AML-193 (cell line): ENCODE data around the gene WDFY2.

Experiments used
- DNase-seq, 2 experiments: peaks; one replicate each; lab custom pipeline; 2025; lab: John Stamatoyannopoulos, UW

WDFY2 gene

DNA sequence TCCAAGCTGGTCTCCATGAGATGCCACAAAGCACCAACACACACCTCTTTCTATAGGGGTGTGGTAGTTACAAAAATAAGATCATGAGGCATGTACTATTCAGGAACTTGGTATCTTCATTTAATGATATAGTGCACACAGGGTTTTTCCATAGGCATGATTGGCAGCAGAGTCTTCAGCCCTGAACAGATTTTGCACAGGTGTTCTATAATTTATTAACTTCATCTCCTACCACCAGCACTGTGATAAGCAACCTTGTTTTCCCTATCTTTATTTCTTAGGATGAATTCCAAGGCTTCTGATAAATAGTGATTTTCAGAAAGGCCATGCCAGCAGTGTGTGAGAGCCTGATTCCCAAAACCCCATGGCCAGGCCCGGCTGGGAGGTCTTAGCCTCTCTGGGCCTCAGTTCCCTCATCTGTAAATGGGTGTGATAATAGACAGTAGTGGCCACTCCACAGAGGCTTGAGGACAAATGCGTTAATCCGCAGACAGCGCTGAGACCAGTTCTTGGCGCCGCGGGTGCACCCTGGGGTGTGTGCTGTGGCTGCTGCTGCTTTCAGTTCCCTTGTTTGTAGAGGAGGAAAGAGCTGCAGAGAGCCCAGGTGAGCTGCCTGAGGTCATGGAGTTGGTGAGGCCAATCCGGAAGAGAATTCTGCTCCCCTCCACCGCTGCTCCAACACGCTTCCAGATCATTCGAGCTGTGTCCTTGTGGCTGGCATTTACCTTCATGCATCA is 186.6 kb downstream of the WDFY2 start:
- no peak for DNase-seq

DNA sequence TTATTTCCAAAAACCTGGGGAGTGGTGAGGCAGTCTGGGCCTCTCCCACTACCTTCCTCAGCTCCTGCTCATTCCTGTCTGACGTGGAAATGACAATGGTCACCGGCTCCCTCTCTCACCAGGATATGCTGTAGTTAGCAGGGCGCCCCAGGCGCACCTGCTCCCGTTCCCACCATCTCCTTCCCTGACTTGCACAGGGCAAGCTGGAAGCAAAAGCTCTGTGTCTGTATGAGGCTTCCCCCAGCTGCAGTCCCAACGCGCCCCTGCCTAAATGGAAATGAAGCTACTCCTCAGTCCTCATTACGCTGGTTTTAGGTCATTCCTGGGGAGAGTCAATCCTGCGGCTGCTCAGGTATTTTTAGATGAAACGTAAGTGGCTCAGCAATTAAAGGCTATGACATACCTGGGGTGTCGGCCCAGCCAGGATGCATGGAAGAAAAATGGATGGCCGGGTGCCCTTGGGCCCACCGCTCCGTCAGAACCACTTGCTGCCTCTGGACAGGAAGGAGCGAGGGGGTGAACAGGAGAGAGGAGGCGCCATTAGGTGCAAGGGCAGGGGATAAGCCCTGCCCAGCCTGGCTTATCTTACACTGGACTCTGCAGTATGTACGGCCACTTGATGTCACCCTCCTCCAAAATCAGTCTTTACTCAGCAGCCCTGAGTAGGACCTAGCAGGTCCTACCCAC is 187.3 kb downstream of the WDFY2 start:
- no peak for DNase-seq

DNA sequence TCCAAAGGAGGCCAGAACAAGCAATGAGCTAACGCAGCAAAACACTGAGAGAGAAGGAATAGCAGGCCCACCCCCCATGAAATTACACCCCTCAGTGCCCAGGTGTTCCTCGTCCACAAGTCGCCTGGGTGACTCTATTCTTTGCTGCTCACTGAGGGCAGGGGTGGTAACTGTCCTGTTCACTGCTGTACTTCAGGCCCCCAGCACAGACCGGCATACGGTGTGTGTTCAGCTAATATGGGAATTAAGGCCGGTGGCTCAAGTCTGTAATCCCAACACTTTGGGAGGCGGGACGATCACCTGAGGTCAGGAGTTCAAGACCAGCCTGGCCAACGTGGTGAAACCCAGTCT is 187.8 kb downstream of the WDFY2 start:
- no peak for DNase-seq

DNA sequence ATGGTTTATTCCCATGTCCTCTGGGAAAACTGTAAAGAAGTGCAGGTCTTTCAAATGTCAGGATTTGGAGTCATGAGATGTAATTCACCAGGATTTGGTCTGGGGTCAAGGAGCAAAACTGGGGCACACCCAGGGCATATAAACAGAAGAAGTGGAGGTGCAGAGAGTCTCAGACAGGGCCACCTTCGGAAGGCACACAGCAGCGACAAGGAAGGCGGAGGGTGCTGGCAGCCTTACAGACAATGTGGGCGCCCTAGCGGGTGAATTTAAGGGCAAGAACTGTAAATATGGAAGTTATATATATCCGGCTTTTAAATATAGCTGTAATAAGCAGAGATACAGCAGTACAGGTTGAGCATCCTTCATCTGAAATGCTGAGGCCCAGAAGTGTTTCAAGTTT is 188.5 kb downstream of the WDFY2 start:
- no peak for DNase-seq

DNA sequence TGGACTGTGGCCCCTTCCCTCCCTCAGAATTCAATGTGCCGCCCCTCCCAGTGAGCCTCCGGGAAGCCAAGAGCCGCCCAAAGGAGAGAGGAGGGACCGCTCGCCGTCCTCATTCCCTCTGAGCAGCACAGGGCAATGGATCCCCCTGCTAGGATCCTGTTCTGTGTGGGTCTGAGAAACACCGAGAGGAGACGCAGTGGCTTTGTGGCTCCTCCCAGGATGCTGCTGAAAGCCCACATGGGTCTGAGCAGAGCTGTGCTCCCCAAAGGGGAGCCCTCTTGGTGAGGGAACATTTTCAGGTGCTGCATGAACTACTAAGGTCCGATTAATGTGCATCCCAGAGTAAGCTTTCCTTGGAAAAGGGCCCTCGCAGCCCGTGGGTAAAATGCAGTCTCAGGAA is 189.3 kb downstream of the WDFY2 start:
- no peak for DNase-seq

DNA sequence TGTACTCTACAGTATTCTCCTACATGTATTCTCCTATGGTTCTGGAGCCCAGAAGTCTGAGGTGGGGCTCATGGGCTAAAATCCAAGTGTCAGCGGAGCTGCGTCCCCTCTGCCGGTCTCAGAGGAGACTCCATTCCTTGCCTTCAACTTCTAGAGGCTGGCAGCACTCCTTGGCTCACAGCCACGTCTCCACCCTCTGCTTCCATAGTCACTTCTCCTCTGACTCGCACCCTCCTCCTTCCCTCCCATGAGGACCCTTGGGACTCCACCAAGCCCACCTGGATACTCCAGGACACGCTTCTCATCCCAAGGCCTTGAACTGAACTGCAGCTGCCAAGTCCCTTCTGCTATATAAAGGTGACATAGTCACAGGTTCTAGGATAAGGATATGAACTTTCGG is 191.9 kb downstream of the WDFY2 start:
- no peak for DNase-seq

DNA sequence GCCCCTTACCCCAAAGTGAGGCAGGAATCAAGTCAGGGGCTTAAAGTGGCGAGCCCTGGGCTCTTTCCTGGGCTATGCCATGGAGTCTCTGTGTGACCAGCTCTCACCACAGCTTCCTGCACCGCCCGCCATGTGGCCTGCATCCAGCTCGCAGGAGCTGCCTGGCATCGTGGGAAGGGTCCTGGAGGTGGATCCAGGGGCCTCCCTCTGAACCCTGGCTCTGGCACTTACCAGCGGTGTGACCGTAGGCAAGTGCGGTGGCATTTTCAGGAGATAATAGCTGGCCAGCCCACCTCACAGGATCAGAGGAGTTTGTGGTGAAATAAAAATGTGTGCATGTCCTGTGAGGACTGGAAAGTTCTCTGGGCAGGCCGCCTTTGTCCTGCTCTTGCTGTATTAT is 193.7 kb downstream of the WDFY2 start:
- no peak for DNase-seq

DNA sequence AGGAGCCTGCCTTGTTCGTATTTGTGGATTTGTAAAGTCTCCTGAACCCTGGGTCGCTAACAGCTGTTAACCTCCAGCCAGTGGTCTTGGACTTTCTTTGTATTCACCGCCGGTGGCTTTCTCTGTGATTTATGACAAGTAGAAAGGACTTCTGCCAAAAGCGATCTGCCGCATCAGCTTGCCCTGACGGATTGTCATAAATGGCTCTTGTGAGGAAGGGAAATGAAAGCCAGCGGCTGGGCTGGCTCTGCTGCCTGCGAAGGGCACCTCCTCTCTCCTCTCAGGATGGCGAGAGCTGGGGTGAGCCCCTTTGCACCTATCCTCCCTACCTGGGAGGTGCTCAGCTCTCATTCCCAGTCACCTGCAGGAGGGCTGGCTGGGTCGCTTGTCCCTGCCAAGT is 194.1 kb downstream of the WDFY2 start:
- no peak for DNase-seq

DNA sequence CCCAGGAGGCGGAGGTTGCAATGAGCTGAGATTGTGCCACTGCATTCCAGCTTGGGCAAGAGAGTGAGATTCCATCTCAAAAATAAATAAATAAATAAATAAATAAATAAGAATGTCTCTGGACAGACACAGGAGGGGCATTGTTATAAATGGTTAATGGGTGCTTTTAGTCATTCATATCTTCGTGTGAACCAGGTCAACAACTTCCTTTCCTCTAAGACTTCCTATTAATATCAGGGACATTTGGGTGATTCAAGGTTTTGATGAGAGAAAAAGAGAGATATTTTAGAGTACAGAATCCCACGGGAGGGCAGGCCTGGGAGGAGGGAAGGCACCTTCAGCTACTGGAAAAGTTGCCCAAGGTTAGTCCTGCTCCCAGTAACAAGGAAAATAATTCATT is 195.8 kb downstream of the WDFY2 start:
- no peak for DNase-seq

DNA sequence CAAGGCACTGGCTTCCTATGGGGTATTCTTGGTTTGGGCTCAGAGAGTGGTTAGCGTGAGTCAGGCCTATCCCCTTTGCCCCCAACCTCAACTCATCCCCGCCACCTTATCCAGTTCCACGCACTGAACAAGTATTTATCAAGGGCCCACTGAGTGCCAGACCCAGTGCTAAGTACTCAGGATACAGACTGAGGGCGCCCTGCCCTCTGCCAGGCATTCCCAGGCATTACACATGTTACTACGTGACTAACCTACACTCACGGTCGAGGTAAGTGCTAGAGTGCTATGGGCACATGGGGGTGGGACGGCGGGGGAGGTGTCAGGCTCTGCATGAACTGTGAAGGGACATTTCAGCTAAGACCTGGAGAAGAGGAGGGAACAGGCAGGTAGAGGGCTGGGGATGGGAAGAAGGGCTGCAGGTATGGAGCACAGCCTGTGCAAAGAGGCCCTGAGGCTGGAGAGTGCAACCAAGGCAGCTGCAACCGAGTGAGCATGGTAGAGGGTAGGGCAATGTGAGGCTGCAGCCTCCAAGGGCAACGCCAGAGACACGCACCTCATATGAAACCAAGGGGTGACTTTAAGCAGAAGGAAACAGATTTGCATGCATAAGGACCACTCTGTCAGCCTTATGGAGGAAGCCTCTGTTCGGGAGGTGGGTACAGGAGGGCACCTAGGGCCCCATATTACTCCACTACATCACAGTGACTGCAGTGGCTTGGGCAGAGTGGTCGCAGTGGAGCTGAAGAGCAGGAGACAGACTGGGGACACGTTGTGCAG is 197.2 kb downstream of the WDFY2 start:
- peak; percentile 42 to 58 for DNase-seq

DNA sequence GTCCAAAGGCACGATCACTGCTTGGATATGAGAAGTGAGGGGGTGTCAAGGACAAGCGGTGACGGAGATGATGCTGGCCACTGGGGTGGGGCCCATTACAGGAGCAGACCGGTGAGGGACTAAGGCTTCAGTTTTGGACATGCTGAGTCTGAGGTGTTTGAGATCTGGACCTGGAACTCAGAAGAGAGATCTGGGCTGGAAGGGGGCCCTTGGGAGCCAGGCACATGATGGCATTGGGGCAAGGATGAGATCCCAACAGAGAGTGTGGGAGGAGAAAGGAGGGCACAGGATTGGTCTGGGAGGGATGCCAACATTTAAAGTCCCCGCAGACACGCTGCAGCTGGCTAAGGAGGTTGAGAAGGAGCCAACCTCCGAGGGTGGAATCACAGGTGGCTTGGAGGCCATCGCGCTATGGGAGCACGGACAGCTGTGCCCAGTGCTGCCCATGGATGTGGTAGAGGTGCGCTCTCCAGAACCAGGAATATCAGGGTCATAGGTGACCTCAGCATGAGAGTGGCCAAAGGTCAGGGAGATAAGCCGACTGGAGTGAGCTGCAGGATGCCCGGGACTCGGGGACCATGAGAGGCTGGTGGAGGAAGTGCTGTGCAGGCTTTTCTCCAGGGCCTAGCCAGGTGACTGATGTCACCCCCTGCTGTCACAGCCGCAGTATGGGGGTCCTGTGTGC is 197.9 kb downstream of the WDFY2 start:
- DNase-seq, result no peak

DNA sequence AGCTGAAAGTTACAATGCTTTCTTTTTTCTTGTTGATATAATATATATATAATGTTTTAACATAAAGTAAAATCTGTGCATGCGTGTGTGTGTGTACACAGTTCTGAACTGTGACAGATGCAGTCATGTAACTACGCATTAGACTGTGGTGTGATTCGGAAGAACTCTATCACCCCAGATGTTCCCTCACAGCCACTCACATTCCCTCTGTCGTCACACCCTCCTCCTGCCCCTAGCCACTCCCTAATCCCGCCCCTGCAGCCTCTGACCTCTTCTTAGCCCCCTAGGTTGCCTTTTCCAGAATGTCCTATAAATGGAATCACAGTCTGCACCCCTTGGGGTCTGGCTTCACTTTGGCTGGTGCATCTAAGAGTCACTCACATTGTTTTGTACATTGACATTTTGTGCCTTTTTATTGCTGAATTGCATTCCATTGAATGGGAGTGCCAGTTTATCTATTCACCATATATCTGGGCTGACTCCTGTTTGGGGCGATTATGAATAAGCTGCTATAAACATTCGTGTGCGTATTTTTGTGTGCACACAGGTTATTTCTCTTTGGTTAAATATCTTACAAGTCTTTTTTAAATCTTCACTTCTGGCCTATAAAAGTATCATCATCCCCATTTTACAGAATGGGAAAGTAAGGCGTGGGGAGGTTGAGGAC is 199.3 kb downstream of the WDFY2 start:
- no peak for DNase-seq

DNA sequence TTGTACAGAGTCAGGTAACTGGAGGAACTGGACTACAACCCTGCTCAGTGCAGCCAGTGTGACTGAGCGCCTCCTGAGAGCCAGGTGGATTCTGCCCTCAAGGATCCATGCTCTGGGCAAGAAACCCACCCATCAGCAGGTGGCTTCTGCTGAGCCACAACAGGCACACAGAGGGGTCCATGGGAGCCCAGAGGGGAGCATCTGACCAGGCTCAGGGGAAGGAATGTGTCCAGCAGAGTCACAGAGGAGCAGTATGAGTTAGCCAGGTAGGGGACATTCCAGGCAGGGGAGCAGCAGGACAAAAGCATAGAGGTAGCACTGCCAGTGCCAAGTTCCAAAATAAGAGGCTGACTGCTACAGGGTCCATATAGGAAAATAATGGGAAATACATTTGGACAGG is 199.8 kb downstream of the WDFY2 start:
- no peak for DNase-seq

DNA sequence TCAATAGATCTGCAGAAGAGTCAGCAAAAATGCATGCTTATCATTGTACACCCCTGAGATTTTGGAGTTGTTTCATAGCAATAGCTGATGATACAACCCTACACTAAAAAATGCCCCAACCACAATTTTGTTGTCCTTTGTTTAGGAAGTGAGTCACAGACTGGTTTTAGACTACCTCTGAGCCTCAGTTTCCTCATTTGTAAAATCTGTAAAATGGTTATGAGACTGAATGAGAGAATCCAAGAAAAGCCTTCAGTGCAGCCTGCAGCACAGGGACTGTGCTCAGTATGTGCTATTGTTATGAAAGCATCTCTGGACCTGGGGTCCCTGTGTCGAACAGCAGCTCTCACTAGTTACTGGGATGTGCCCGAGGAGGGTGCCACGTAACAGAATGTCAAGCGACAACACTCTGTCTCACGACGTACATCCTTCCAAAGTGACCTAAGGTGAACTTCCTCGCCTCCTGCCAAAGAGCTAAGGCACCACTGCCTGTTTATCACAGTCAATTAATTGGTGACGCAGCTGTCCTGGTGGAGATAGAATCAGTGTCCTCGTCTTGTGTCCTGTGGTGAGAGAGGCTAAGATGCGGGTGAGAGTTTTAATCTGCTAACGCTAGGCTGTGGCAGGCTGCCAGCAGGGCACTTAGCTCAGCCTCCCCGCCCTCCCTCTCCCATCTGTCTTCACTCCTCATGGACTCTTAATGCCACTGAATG is 201.6 kb downstream of the WDFY2 start:
- DNase-seq, result no peak

DNA sequence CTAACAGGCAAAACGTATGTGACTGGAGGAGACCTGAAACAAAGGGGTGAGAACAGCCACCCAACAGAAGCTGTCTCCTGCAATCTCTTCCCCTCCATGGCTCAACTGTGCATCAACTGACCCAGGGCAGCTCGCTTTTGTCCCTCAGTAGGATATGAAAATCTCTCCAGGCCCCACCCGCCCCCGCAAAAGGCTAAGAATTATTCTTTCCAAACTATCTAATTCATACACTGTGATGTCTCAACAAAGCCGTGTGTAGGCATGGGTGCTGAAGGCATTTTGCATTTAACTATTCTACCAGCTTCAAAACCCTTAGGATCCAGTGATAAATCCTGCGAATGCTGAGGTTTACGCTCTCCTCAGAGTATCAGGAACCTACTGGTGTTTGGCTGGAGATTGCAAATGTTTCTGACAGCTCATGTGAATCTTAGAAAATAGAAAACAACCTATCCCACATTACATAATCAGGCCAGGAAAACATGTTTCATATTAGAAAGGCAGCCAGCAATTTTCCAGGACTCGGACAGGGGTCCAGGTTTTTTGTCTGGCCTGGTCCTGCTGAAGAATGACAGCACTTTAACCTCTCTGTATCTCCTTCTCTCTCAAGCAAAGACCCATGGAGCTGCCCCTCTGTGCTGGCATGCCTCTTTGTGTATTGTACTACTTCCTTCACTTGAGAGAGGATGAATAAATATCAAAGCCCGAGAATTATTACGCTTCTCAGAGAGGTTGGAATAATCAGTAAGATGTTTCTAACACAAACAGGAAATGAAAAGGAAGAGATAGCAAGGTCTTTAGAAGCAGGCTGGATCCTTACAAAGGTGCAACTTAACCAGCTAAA is 202.4 kb downstream of the WDFY2 start:
- no peak for DNase-seq

DNA sequence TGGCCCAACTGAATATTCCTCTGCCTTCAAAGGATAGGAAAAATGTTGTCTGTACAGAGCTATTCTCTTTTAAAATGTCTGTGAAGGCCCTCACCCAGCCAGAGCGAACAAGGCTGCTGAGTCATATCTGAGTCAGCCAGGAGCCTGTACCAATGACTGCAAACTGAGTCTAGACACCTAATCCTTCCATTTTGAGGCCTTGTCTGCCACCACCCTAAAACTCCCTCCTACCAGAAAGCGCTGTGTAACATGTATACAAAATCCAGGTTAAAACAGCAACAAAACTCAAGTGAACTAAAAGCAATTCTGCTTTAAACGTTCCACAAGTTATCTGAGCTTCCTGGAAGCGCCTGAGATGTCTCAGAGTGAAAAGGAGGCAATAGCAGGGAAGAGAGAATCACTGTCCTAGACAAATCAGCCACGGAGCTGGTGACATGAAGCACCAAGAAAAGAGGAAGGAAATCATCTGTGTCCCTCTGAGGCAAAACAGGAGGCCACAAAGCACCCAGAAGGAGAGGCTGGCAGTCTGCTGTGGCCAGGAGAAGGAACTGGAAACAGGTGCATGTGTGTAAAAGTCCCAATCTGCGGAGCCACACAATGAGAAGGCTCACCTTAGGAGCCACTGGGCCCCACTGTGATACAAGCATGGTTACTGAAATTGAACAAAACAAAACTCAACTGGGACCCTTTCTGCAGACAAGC is 209.5 kb downstream of the WDFY2 start:
- DNase-seq, result peak; percentile 97 to 99

DNA sequence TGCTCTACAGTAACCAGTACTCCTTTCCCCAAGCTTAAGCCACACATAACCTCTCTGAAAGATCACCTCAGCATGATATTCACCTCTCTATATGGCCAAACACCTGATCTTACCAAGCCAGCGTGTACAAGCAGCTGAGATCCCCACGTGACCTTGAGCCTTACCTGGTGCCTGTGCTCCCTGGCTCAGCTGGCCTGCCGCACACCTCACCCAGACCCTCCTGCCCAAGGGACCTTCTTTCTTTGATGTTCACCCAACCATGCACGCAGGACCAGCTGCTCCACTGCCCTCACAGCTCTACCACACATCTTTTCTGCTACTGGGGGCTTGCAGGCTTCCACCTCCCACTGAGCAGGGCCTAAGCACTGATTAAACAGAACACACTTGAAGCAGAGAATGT is 210.7 kb downstream of the WDFY2 start:
- no peak for DNase-seq

DNA sequence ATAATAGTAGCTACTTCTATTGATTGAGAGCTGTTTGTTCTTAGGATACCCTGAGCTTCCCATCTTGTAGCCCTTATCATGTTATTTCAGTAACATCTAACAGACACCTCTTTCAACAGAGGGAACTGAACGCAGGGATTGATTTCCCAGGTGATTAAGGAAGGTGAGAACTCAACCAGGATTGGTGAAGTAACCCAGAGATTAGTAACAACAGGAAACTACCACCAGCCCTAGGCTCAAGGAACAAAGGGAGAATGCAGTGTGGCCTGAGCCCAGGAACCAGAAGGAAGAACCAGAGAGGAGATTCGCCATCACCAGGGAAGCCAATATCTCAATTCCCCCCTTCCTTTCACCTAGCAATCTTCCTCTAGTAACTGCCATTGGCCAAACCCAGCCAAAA is 211.2 kb downstream of the WDFY2 start:
- DNase-seq, result no peak

DNA sequence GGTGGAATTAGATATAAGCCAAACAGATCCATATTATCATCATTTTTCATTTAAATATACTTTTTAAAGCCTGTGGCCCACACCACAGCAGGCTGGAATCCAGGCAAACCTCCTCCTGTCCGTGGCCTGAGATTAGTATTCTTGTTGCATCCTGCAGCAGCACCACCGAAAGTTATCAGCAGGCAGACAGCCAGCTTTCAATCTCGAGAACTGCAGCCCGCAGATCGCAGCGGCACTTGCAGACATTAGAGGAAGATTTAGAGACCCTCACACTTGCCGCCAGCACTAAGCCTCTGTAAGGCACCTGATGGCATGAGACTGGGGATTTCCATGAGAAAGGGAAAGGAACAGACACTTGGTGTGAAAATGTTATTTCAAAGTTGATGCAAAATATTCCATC is 212.3 kb downstream of the WDFY2 start:
- DNase-seq, result no peak
